Cardiac muscle cell (in vitro differentiated cells and primary cell): ENCODE results near the gene TBX21. TPM values are rescaled to one million over a fixed set of nuclear protein-coding genes. Genes with fewer than 3 reads are reported as not detected.
"Not testable (repeated sequence)": the region's sequence is repeated elsewhere in the genome, so short reads cannot be mapped to it uniquely, and the experiment has no call there.

Experiments
- DNase-seq, 2 donors: peaks; one replicate each; pipeline versions ENCODE4 v3.0.0 to v3.0.0-alpha.2; 2010 to 2017; ENCODE audit warnings: low read depth in 1 of 2, low spot score in 1 of 2
- H3K27ac ChIP-seq: fragments of 200-600 bp; sonication (generic); 2 replicates; pipeline ENCODE4 v1.5.1; 2016
- H3K27me3 ChIP-seq: fragments of 200-600 bp; sonication (generic); 2 replicates; pipeline ENCODE4 v1.6.0; 2016; ENCODE audit warnings: control low read depth
- H3K36me3 ChIP-seq: fragments of 200-600 bp; sonication (generic); 2 replicates; pipeline ENCODE4 v1.5.1; 2016; ENCODE audit warnings: control low read depth
- H3K4me1 ChIP-seq: fragments of 200-600 bp; sonication (generic); 2 replicates; pipeline ENCODE4 v1.8.1; 2017; ENCODE audit warnings: low read depth, mild to moderate bottlenecking, mixed run types
- H3K4me3 ChIP-seq: fragments of 200-600 bp; sonication (generic); 2 replicates; pipeline ENCODE4 v1.5.1; 2016; ENCODE audit warnings: mild to moderate bottlenecking
- H3K9me3 ChIP-seq: fragments of 200-600 bp; sonication (generic); 2 replicates; pipeline ENCODE4 v1.5.1; 2017; ENCODE audit warnings: low read depth, mild to moderate bottlenecking, control low read depth
- polyA plus RNA-seq: library from polyadenylated mRNA; unstranded; fragments of >200 nt; fragmentation: Nextera tagmentation; extraction: Ambion mirVana; gene quantifications from 2 replicates; pipeline ENCODE4 v1.2.1, GENCODE V29; 2016
- total RNA-seq: library from RNA; depleted of rRNA; stranded (reverse); fragments of >200 nt; gene quantifications from 2 replicates; pipeline ENCODE4 v1.2.3, GENCODE V29; 2016
- TF ChIP-seq, protein P1 (sequence below): IDR thresholded peaks from 2 replicates; pipeline ENCODE4 v1.5.1; 2012; ENCODE audit warnings: low read depth, mild to moderate bottlenecking, low read length

TBX21 gene
- total and polyA plus RNA-seq, 2 experiments from 2014 or later, result 0.12 to 2.9 TPM

DNA sequence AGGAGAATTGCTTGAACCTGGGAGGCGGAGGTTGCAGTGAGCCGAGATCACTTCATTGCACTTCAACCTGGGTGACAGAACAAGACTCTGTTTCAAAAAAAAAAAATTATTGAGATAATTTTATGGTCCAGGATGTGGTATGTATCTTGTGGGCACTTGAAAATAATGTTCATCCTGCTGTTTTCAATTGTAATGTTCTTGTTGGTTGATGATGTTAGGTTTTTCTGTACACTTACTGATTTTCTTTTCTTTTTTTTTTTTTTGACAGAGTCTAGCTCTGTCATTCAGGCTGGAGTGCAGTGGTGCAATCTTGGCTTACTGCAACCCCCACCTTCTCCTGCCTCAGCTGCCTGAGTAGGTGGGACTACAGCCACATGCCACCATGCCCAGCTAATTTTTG is 29.7 kb downstream of the TBX21 start:
- Histone ChIP-seq H3K36me3 (no peaks in the 10 kb centered on the region), H3K27ac (no peak overlapping the region), H3K4me1 (no peaks in the 10 kb centered on the region), H3K4me3 (no peak overlapping the region), H3K27me3 (peaks cover 7% of the 10 kb centered on the region), H3K9me3 (peaks cover 3% of the 10 kb centered on the region)
- TF ChIP-seq, protein P1, sequence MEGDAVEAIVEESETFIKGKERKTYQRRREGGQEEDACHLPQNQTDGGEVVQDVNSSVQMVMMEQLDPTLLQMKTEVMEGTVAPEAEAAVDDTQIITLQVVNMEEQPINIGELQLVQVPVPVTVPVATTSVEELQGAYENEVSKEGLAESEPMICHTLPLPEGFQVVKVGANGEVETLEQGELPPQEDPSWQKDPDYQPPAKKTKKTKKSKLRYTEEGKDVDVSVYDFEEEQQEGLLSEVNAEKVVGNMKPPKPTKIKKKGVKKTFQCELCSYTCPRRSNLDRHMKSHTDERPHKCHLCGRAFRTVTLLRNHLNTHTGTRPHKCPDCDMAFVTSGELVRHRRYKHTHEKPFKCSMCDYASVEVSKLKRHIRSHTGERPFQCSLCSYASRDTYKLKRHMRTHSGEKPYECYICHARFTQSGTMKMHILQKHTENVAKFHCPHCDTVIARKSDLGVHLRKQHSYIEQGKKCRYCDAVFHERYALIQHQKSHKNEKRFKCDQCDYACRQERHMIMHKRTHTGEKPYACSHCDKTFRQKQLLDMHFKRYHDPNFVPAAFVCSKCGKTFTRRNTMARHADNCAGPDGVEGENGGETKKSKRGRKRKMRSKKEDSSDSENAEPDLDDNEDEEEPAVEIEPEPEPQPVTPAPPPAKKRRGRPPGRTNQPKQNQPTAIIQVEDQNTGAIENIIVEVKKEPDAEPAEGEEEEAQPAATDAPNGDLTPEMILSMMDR, result no peak
- DNase-seq, result no peak

- Histone ChIP-seq H3K27ac (no peak overlapping the region), H3K4me1 (no peaks in the 10 kb centered on the region), H3K9me3 (peaks cover 3% of the 10 kb centered on the region), H3K36me3 (no peaks in the 10 kb centered on the region), H3K4me3 (no peak overlapping the region), H3K27me3 (no peaks in the 10 kb centered on the region)
- TF ChIP-seq, protein P1, result no peak
- no peak for DNase-seq
Measured at GRCh38 chr17:47763913-47764582, 31.0 kb downstream of the TBX21 start.

DNA sequence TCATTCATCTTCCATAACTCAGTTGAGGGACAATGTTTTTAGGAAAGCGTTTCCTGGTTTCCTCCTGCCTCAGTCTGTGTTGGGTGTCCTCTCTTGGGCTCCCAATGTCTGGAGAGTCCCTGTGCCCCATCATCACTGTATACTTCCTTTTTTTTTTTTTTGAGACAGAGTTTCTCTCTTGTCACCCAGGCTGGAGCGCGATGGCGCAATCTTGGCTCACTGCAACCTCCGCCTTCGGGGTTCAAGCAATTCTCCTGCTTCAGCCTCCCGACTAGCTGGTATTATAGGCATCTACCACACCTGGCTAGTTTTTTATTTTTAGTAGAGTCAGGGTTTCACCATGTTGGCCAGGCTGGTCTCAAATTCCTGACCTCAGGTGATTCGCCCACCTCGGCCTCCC is 40.6 kb downstream of the TBX21 start:
- not testable (repeated sequence) for H3K9me3 ChIP-seq, H3K36me3 ChIP-seq, DNase-seq, H3K4me1 ChIP-seq, H3K4me3 ChIP-seq, H3K27ac ChIP-seq
- H3K27me3 ChIP-seq, result peaks cover 33% of the 10 kb centered on the region

- Histone ChIP-seq H3K27ac (no peak overlapping the region), H3K36me3 (no peaks in the 10 kb centered on the region), H3K27me3 (peaks cover 33% of the 10 kb centered on the region), H3K4me3 (no peak overlapping the region), H3K9me3 (no peaks in the 10 kb centered on the region), H3K4me1 (no peaks in the 10 kb centered on the region)
- TF ChIP-seq, protein P1, result no peak
- DNase-seq, result no peak
Measured at GRCh38 chr17:47774331-47774730, 41.3 kb downstream of the TBX21 start.

GRCh38 chr17:47774987-47775580 is 42.0 kb downstream of the TBX21 start:
- H3K27ac ChIP-seq, result no peak overlapping the region
- peaks cover 33% of the 10 kb centered on the region for H3K27me3 ChIP-seq
- DNase-seq, result no peak
- H3K4me1 ChIP-seq, result no peaks in the 10 kb centered on the region
- TF ChIP-seq, protein P1, result no peak
- H3K4me3 ChIP-seq, result no peak overlapping the region
- no peaks in the 10 kb centered on the region for H3K36me3 ChIP-seq
- H3K9me3 ChIP-seq, result no peaks in the 10 kb centered on the region
